HUES48 (cell line): ENCODE data around the gene KMT2B.

Experiments
- H3K27ac ChIP-seq: one replicate; pipeline ENCODE4 v1.7.0; 2013; ENCODE audit warnings: low read depth, low read length, inconsistent platforms
- H3K27me3 ChIP-seq: 2 replicates; pipeline ENCODE4 v1.6.1; 2013; ENCODE audit warnings: mild to moderate bottlenecking, low read length; ENCODE audit not compliant: control insufficient read depth, insufficient read depth
- H3K36me3 ChIP-seq: 2 replicates; pipeline ENCODE4 v1.6.1; 2013; ENCODE audit warnings: low read length; ENCODE audit not compliant: control insufficient read depth, insufficient read depth
- H3K4me1 ChIP-seq: 2 replicates; pipeline ENCODE4 v1.6.1; 2013; ENCODE audit warnings: mild to moderate bottlenecking, low read length; ENCODE audit not compliant: control insufficient read depth, insufficient read depth
- H3K4me3 ChIP-seq: 2 replicates; pipeline ENCODE4 v1.5.1; 2013; ENCODE audit warnings: mild to moderate bottlenecking, low read depth, low read length
- H3K9ac ChIP-seq: 2 replicates; pipeline ENCODE4 v1.6.1; 2013; ENCODE audit warnings: mild to moderate bottlenecking, low read depth, low read length, moderate library complexity
- H3K9me3 ChIP-seq: 2 replicates; pipeline ENCODE4 v1.6.1; 2013; ENCODE audit warnings: low read length; ENCODE audit not compliant: control insufficient read depth, insufficient read depth

KMT2B gene

DNA sequence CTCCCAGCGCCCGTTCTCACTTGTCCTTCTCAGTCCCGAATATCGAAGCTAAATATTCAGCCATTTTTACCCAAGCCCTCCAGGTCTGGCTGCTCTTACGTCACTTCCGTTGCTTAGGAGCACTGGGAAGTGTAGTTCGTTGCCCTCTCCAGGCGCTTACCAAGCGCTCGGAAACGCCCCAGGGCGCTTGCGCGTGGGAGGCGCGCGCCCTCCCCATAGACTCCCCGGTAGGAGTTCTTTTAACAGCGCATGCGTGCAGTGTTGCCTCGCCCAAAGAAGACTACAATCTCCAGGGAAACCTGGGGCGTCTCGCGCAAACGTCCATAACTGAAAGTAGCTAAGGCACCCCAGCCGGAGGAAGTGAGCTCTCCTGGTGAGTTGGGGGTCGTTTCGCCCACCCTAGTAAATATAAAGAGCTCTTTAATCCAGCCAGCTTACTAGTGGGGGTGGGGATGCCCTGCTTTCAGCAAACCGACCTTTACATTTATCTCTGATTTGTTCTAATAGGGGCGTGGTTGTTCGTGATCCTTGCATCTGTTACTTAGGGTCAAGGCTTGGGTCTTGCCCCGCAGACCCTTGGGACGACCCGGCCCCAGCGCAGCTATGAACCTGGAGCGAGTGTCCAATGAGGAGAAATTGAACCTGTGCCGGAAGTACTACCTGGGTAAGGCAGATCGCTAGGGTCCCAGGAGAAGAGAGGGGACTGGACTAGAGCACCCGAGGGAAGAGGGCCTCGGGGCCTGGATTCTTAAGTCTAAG lies 27.7 kb downstream of the KMT2B start, which contains the start of the genes PSENEN and U2AF1L4:
Gene PSENEN, plus strand, starts transcription at position 324 of the 759 bp plus-strand sequence. Its CDS starts 280 bp downstream, at position 604.
Gene U2AF1L4, minus strand, starts transcription at position 91 of the 759 bp plus-strand sequence. Its CDS starts 27 bp downstream, at position 64.
- Histone ChIP-seq H3K4me3 (peak within 1 kb of the TSS; percentile 75), H3K27ac (peak within 1 kb of the TSS; percentile 99), H3K36me3 (no peaks in the 10 kb centered on the region; the same call in 1 of the 2 replicates), H3K9me3 (no peaks in the 10 kb centered on the region), H3K4me1 (no peaks in the 10 kb centered on the region), H3K27me3 (no peaks in the 10 kb centered on the region), H3K9ac (peak within 1 kb of the TSS; percentile 75)

DNA sequence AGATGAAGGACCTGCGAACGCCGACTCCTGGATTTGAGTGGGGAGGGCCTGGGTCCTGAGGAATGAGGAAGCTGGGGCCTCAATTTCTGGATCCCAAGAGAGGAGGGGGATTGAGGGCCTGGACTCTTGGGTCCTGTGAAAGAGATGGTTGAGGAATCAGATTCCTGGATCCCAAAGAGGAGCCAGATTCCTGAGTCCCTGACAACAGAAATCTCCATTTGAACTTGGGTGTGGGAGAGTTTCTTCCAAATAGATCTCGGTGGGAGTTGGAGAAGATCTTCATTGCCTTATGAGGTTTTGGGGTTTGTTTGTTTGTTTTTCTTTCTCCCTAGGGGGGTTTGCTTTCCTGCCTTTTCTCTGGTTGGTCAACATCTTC lies 28.3 kb downstream of the KMT2B start:
- H3K9ac ChIP-seq, result no peak overlapping the region; the same call in 1 of the 2 replicates
- no peaks in the 10 kb centered on the region for H3K9me3 ChIP-seq
- H3K27me3 ChIP-seq, result no peaks in the 10 kb centered on the region
- H3K4me3 ChIP-seq, result peak overlapping the region; percentile 75
- no peaks in the 10 kb centered on the region; the same call in 1 of the 2 replicates for H3K36me3 ChIP-seq
- no peaks in the 10 kb centered on the region for H3K4me1 ChIP-seq
- H3K27ac ChIP-seq, result peak overlapping the region; percentile 99

DNA sequence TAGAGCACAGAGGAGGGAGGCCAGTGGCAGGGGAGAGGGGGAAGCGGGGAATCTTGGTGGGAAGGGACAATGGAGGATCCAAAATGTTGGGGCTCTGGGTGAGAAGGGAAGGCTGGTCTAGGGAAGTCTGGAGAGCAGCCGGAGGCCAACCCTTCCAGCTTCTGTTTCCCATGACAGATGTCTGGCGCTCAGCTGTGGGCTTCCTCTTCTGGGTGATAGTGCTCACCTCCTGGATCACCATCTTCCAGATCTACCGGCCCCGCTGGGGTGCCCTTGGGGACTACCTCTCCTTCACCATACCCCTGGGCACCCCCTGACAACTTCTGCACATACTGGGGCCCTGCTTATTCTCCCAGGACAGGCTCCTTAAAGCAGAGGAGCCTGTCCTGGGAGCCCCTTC lies 28.7 kb downstream of the KMT2B start:
- H3K9ac ChIP-seq, result no peak overlapping the region
- no peaks in the 10 kb centered on the region for H3K9me3 ChIP-seq
- no peaks in the 10 kb centered on the region for H3K27me3 ChIP-seq
- peak overlapping the region; percentile 75 for H3K4me3 ChIP-seq
- no peaks in the 10 kb centered on the region for H3K4me1 ChIP-seq
- no peaks in the 10 kb centered on the region; the same call in 1 of the 2 replicates for H3K36me3 ChIP-seq
- H3K27ac ChIP-seq, result no peak overlapping the region

DNA sequence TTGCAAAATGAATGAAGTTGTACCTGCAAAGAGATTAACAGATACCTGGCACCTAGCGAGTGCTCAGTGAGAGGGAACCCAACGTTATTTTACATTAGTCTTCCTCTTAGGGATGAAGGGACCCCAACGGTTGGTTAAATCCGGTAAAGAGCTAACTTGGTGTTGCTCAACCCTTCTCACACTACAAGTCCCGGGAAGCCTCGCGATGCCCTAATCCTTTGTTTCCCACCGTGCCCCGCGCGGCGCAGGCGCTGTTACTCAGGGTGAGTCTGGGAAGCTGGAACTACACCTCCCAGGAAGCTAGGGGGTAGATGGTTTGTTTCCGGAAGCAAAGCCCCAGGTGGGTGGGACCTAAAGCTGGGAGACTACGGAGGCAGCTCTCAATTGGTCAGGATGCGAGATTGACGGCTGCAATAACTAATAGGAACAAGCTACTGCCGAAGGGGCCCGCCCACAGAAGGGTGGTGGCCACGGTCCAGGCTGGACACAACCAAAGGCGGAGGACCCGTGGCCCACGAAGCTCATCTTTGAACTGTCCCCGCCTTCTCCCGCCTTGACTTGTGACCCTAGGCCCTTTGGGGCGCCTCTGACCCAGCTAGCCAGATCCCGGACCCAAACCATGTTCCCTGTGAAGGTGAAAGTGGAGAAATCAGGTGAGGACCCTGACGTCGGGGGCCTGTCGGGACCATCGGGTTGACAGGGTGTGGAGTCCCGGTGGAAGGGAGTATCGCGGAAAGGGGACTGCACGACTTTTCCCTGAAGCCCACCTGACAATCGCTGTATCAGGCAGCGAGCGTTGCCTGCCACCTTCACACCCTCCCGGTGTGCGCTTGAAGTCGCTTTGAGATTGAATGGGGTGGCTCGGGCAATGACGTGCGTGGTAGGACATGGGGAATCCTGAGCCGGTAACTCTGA lies 30.6 kb downstream of the KMT2B start, which contains the start of gene LIN37:
Gene LIN37, plus strand, starts transcription at position 471 of the 915 bp plus-strand sequence. Its CDS starts 149 bp downstream, at position 620.
- Histone ChIP-seq H3K4me1 (no peaks in the 10 kb centered on the region), H3K4me3 (peak within 1 kb of the TSS; percentile 96), H3K9me3 (no peaks in the 10 kb centered on the region), H3K27me3 (no peaks in the 10 kb centered on the region), H3K27ac (peak within 1 kb of the TSS; percentile 65), H3K36me3 (peaks cover 8% of the 10 kb centered on the region; the same call in 1 of the 2 replicates), H3K9ac (peak within 1 kb of the TSS; percentile 52; the same call in 1 of the 2 replicates)

DNA sequence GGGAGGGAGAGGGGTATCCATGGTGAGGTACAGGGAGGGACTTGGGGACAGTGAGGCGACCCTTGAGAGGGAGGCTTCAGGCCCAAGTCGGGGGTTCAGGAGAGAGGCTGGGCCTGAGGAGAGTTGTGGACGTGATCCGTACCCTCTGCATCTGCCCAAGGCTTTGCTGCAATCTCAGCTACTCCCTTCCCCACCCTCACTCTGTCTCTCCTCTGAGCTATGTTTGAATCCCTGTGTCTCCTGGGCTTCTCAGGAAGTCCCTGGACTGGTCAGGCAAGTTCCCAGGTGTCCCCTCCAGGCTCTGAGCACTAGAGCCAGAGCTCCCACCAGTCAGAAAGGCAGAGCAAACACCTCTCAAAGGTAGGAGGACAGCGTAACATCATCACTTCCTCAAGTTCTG lies 32.4 kb downstream of the KMT2B start:
- no peaks in the 10 kb centered on the region; the same call in 1 of the 2 replicates for H3K4me1 ChIP-seq
- H3K27me3 ChIP-seq, result peaks cover 2% of the 10 kb centered on the region; the same call in 1 of the 2 replicates
- H3K9ac ChIP-seq, result no peak overlapping the region
- no peaks in the 10 kb centered on the region for H3K9me3 ChIP-seq
- no peak overlapping the region for H3K27ac ChIP-seq
- no peak overlapping the region for H3K4me3 ChIP-seq
- H3K36me3 ChIP-seq, result peaks cover 8% of the 10 kb centered on the region; the same call in 1 of the 2 replicates

DNA sequence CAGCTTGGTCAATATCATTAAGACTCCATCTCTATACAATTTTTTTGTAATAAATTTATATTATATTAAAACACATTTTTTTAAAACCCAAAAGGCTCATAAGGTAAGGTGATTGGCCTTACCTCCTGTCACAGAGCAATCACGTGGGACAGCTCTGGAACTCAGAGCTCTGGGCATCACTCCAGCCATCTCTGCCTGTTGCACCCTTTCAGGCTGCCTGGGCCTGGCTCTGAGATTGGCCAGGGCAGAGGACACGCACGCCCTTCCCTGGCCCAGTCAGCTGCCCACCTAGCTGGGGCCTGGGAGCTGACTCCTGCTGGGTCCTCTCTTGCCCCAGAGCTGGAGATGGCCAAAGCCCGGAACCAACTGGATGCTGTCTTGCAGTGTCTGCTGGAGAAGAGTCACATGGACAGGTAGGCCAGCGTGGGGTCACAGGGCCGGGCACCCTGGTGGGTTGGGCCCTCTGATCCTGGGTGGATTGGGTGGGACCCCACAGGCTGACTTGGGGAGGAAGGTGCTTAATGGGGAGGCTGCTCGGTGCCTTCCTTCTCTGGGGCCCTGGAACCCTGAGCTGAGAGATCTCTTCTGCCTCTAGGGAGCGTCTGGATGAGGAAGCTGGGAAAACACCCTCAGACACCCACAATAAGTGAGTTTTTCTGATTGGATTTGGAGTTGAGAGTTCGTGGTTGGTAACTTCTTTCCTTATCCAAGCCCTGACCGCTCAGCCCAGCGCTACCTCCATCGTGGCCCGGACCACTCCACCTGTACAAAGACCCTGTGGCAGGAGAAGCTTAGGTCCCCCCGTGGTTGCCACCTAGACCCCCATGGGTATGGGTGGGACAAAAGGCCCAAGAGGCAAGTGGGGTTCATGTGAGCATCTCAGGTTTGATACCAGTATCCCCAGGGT lies 34.3 kb downstream of the KMT2B start:
- H3K36me3 ChIP-seq, result peaks cover 8% of the 10 kb centered on the region; the same call in 1 of the 2 replicates
- no peak overlapping the region for H3K4me3 ChIP-seq
- H3K27ac ChIP-seq, result no peak overlapping the region
- peaks cover 3% of the 10 kb centered on the region; the same call in 1 of the 2 replicates for H3K27me3 ChIP-seq
- H3K9ac ChIP-seq, result no peak overlapping the region
- H3K9me3 ChIP-seq, result no peaks in the 10 kb centered on the region
- peaks cover 7% of the 10 kb centered on the region; the same call in 1 of the 2 replicates for H3K4me1 ChIP-seq

DNA sequence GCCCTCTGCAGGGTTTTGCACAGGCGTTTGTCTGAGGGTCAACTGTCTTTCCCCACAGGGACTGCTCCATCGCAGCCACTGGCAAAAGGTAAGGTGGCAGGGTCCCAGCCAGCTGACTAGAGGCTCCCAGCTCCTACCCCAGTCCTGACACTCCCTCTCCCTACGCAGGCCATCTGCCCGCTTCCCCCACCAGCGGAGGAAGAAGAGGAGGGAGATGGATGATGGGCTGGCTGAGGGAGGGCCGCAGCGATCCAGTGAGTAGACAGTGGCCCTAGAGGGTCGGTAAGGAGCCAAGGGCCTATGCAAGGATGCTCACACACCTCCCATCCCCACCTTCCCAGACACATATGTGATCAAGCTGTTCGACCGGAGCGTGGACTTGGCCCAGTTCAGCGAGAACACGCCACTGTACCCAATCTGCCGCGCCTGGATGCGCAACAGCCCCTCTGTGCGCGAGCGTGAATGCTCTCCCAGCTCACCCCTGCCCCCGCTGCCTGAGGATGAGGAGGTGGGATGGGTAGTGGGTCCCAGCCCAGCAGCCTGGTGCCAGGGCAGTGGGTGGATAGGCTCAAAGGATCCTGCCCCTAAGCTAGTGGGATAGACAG lies 35.0 kb downstream of the KMT2B start:
- Histone ChIP-seq H3K27me3 (peaks cover 3% of the 10 kb centered on the region; the same call in 1 of the 2 replicates), H3K36me3 (peaks cover 8% of the 10 kb centered on the region; the same call in 1 of the 2 replicates), H3K27ac (no peak overlapping the region)

DNA sequence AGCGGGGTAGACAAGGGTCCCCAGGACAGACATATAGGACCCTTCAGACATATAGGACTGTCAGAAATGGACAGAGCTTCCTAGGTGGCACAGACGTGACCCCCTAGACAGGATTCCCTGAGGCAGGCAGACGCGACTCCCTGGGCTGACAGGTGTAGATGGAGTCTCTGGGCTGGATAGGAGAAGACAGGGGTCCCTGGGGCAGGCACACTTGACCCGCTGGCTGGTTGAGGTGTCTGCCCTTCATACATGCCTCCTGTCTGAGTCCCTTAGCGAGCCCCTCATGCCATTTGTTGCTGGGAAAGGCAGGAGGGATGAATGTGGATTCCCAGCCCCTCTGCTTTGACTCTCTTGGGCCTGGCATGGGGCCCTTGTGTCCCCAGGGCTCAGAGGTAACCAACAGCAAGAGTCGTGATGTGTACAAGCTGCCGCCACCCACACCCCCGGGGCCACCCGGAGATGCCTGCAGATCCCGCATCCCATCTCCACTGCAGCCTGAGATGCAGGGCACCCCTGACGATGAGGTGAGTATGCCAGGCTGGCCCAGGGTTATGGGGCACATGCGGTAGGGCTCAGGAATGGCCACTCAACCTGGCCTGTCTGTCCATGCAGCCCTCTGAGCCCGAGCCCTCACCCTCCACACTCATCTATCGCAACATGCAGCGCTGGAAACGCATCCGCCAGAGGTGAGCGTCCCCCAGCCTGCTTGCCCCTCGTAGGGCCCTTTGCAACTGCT lies 36.0 kb downstream of the KMT2B start:
- H3K9ac ChIP-seq, result no peak overlapping the region
- H3K36me3 ChIP-seq, result peaks cover 8% of the 10 kb centered on the region; the same call in 1 of the 2 replicates
- H3K27me3 ChIP-seq, result peaks cover 3% of the 10 kb centered on the region; the same call in 1 of the 2 replicates
- no peak overlapping the region for H3K27ac ChIP-seq
- no peaks in the 10 kb centered on the region for H3K9me3 ChIP-seq
- H3K4me3 ChIP-seq, result no peak overlapping the region
- peaks cover 9% of the 10 kb centered on the region; the same call in 1 of the 2 replicates for H3K4me1 ChIP-seq

More for the DNA sequence above, 35.0 kb downstream of the KMT2B start:
- no peaks in the 10 kb centered on the region for H3K9me3 ChIP-seq
- H3K4me3 ChIP-seq, result no peak overlapping the region
- H3K9ac ChIP-seq, result no peak overlapping the region
- H3K4me1 ChIP-seq, result peaks cover 9% of the 10 kb centered on the region; the same call in 1 of the 2 replicates
